NCI-H2171 treated with DMSO at 0.1 percent for 48 hours (cell line): ENCODE results near the gene STAT6.
"Not testable (repeated sequence)": the region's sequence is repeated elsewhere in the genome, so short reads cannot be mapped to it uniquely, and the experiment has no call there.

Experiments
- DNase-seq: peaks from one replicate; lab custom pipeline; 2025; lab: John Stamatoyannopoulos, UW

Gene STAT6

GRCh38 chr12:57126561-57126960 lies 15.4 kb upstream of the STAT6 start:
- peak; percentile 74 for DNase-seq

DNA sequence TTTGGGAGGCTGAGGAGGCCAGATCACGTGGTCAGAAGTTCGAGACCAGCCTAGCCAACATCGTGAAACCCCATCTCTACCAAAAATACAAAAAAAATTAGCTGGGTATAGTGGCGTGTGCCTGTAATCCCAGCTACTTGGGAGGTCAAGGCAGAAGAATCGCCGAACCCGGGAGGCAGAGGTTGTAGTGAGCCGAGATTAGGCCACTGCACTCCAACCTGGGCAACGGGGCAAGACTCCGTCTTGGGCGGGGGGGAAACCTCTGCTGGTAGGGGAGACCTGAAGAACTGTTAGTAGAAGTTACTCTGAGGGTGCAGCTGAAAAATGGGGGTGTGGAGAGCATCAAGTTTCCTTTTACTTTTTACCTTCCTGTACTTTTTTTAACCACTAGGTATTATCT lies 14.9 kb upstream of the STAT6 start:
- DNase-seq, result no peak

DNA sequence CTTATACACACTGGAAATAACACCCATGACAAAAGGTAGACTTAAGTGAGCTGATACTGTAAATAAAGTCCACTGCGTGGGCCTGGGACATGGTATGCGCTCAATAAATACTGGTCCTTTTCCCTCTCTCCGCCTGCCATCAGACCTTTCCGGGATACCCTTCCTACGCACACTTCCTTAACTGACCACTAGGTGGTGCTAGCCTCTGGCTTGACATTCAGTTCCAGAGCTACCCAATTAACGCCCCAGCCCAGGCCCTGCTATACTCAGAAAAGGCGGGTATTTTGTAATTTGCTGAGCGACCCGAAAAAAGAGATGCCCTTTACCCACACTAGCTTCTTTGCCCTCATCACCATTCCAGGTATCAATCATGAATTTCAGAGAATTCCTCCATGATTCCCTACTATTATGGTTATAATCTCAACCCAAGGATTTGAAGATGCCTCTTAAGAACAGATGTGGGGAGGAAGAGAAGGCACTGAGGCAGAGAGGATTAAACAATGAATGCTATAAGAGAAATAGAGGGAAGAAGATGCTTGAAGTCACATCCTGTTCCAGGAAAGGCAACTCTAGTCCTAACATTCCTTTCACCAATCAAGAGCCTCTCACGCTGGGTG lies 13.2 kb upstream of the STAT6 start:
- DNase-seq, result peak; percentile 85

DNA sequence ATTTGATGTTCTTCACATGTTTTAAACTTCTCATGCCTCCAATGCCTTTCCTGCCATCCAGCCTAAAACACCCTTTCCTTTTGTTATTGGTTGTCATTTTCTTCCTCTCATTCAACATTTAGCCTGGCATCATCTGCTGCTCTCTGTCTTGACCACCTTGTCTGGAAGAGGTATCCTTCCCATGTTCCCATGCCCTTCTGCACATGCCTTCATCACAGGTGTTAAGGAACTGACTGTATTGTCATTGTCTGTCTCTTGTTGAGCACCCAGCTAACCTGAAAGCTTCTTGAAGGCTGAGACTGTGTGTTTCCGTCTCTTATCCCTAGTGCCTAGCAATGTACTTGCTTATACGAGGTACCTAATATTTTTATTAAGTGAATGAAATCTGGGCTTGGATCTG lies 12.7 kb upstream of the STAT6 start:
- DNase-seq, result no peak

GRCh38 chr12:57120718-57121117 lies 9.6 kb upstream of the STAT6 start:
- not testable (repeated sequence) for DNase-seq

DNA sequence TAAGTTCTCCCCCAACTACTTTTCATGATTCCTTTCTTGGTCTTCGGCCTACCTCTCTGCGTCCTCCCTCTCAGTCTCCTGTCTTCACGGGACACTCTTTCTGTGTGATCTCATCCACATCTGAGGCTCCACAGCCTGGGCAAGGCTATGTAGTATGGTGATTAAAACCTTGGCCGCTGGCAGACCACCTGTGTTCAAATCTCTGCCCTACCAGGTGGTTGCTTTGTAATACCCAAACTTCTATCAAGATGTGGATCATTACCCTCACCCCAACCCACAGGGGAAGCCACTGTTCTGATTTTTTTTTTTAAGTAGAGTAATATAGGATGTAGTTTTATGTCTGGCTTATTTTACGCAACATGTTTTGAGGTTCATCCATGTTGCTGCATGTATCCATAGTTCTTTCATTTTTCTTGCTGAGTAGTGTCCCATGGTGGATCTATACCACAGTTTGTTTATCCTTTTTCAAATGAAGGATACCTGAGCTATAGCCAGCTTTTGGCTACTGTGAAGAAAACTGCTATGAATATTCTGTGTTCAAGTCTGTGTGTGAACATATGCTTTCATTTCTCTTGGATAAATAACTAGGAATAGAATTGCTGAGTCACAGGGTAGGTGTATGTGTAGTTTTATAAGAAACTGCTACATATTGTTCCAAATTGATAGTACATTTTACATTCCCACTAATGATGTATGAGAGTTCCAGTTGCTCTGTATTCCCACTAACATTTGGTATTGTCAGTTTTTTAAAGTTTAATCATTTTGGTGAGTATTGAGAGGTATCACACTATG lies 8.3 kb upstream of the STAT6 start:
- no peak for DNase-seq

DNA sequence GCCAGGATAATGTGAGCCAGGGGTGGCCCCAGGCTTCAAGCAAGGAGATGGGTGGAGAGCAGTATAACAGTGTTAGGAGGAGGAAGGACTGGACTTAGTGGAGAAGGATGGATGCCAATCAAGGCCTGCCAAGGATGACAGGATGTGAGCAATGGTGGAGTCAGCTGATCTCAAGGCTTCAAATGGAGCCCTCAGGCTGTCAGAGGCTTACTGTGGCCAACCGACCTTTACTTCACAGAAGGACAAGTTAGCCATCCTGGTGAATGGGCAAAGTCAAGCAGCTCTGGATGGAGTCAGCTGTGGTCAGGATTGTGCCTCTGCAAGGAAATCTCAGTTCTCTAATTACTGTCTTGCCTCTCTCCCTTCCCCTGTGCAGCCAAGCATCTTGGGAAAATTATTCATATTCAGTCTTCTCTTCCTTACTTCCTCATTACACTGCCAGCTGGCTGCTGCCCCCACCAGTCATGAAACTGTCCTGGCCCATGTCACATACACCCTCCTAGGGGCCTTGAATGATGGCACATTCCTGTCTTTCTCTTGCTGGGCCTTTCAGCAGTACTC lies 7.6 kb upstream of the STAT6 start:
- no peak for DNase-seq

DNA sequence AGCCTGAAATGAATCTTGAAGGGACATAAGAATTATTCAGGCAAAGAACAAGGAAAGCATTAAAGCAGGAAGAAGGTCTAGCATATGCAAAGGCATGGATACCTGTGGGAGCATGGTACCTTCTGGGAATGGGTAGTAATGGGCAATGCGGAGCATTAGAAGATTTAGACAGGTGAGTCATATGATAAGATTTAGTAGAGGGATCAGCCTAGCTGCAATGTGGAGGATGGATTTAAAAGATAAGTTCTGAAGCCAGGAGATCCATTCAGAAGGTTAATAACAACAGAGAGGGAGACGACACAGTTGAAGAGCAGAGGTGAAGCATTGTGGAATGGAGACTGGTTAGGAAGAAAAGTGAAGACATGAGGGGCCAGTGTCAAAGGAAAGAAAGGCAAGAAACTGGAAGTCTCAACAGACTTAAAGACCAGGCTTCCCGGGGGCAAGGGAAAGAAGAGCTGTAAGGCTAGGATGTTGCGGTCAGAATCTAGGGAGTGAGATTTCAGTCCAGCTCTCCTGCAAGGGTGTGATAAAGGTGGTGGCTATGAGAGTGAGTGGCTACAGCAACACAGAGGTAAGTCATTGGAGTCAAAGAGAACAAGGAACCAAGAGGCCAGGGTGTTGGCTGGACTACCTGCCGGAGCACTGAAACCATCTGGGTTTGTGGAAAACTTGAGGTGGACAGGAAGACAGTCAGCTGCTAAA lies 5.6 kb upstream of the STAT6 start:
- no peak for DNase-seq

DNA sequence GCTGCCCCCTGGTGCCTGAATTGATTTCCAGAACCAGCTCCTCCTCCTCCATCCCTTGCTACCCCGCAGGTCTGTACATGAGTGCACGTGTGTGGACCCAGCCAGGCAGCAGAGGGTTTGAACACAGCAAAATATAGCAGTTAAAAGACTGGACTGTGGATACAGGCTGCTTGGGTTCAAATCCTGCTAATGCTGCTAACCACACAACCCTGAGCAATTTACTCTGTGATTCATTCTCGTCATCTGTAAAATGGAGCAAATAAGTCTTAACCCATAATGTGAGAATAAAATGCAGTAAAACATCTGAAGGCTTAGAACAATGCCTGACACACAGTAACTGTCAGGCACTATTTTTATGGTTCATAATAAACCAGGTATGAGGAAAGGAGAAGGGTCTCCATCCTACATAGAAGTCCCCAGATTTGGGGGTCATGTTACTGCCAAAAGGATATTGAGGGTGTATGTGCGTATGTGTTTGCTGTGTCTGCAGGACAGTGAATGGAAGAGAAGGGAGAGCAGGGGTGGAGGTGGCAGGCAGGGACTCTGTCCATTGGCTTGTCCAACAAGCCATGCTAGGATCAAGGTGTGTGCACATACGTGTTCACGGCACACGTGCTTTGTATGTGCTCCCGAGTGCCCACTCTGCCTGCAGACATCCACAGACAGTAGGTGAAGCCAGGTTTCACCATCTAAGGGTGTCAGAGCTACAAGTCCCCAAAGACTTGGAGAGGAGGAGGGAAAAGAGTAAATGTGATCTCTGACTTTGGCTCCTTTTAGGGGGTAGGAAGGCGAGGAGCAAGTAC lies 1.5 kb upstream of the STAT6 start:
- no peak for DNase-seq

- no peak for DNase-seq
Observed at GRCh38 chr12:57110104-57111030, 795 bp downstream of the STAT6 start.

GRCh38 chr12:57109207-57110103 lies 1.7 kb downstream of the STAT6 start:
- no peak for DNase-seq

- DNase-seq, result no peak
Observed at GRCh38 chr12:57107456-57108155, 3.6 kb downstream of the STAT6 start.

- no peak for DNase-seq
Observed at GRCh38 chr12:57106021-57106708, 5.0 kb downstream of the STAT6 start.

- DNase-seq, result no peak
Observed at GRCh38 chr12:57105011-57105753, 6.0 kb downstream of the STAT6 start.

DNA sequence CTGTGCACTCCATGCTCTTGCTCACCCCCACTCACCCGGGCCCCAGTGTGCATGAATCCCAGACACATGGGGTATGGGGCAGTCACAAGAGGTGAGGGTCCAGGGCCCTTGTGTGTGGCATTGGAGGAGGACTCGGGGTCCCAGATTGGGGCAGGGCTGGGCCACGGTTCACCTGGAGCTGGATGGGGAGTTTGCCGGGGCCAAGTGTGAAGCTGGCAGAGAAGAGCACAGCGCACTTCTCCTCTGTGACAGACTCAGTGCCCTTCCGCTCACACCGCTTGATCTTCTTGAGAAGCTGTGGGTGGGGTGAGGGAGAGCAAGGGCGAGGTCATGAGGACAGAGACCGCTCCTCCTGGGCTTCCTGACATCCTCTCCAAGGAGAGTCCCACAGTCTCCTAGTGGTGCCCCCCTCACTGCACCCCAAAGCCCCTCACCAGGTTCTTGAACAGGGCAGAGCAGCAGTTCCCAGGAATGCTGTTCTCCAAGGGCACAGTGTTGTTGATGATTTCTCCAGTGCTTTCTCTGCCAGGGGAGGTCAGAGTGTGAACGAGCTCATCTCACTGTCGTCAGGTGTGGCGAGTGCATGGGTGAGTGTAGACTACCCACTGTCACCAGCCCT lies 6.8 kb downstream of the STAT6 start:
- no peak for DNase-seq

DNA sequence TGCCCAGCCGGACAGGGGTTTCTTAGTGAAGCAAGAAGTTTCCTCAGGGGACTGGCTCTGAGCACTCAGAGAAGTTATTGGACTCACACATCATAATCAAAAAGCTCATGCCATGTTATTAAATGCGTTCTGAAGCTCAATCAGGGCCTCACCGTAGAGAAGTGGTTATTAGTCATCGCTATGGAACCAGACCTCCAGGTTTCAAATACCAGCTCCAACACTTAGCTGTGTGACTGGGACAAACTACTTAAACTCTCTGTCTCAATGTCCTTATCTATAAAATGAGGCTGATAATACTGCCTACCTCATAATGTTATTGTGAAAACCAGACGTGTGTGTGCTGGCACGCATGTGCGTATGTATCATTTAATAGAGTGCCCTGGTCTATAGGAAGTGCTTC lies 7.3 kb downstream of the STAT6 start:
- DNase-seq, result no peak

DNA sequence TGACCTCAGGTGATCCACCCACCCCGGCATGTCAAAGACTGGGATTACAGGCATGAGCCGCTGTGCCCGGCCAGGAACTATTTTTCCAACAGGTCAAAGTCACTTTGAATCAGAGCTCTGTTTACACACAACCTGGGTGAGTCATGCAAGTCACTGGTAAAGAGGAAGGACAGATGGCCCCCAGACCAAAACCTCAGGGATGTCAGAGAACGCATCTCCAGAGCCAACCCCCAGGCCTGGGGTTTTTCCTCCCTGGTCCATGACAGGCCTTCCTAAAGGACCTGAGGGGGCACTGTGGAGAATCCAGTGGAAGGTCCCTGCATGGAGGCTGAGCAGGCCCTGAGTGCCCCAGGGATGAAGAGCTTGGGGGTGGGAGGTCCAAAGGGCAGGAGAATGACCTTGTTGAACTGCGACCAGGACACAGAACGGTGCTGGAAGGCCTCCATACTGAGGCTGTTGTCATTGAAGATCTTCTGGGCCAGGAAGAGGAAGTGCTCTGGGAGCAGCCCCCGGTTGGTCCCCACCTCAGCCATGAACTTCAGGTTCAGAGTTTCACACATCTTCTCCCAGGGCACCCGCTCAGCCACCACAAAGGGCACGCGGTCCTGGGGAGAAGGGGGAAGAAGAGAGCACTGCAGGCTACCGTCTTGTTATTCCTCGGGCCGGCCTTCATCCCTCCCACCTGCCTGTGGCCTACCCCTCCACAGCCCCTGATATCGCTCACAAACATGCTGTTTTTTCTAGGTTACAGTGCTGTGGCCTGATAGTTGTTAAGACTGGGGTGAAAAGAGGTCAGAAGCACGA lies 9.1 kb downstream of the STAT6 start:
- no peak for DNase-seq
